Measurements from ENCODE around the gene RBKS.
A peak's percentile ranks its signal among the peaks of the same experiment; 100 is the strongest.

The RBKS gene

GRCh38 chr2:27890146-27890923 is at the start of gene RBKS, which contains the start of gene BABAM2:
TSS of gene RBKS (minus strand) at chr2:27890387. CDS start at chr2:27890345, 42 bp downstream.
TSS of gene BABAM2 (plus strand) at chr2:27890729. CDS start at chr2:27894557, 3,828 bp downstream.
- DNase-seq = peak; percentile 70 to 88

GRCh38 chr2:27935026-27935425 is 44.8 kb upstream of the RBKS start:
- no peak for DNase-seq

GRCh38 chr2:27932396-27932795 is 42.2 kb upstream of the RBKS start:
- DNase-seq = no peak

- no peak for DNase-seq
Observed at GRCh38 chr2:27931361-27931950, 41.3 kb upstream of the RBKS start.

GRCh38 chr2:27929916-27930486 is 39.8 kb upstream of the RBKS start:
- no peak for DNase-seq

GRCh38 chr2:27925766-27926472 is 35.7 kb upstream of the RBKS start:
- no peak for DNase-seq

GRCh38 chr2:27922842-27923241 is 32.7 kb upstream of the RBKS start:
- no peak for DNase-seq

- no peak for DNase-seq
Observed at GRCh38 chr2:27921880-27922547, 31.8 kb upstream of the RBKS start.

GRCh38 chr2:27921424-27921823 is 31.2 kb upstream of the RBKS start:
- DNase-seq = no peak

- DNase-seq = no peak
Observed at GRCh38 chr2:27920148-27920885, 30.1 kb upstream of the RBKS start.

- no peak for DNase-seq
Observed at GRCh38 chr2:27916293-27916995, 26.3 kb upstream of the RBKS start.

GRCh38 chr2:27915874-27916273 is 25.7 kb upstream of the RBKS start:
- peak in 1 of 2 experiments; percentile 19 for DNase-seq

- DNase-seq = no peak
Observed at GRCh38 chr2:27915191-27915590, 25.0 kb upstream of the RBKS start.

GRCh38 chr2:27914805-27915175 is 24.6 kb upstream of the RBKS start:
- no peak for DNase-seq

- no peak for DNase-seq
Observed at GRCh38 chr2:27914041-27914804, 24.0 kb upstream of the RBKS start.

GRCh38 chr2:27912512-27912911 is 22.3 kb upstream of the RBKS start:
- DNase-seq = no peak

GRCh38 chr2:27911458-27912210 is 21.4 kb upstream of the RBKS start:
- no peak for DNase-seq

- DNase-seq = no peak
Observed at GRCh38 chr2:27909901-27910300, 19.7 kb upstream of the RBKS start.

GRCh38 chr2:27907547-27907946 is 17.4 kb upstream of the RBKS start:
- no peak for DNase-seq

- DNase-seq = no peak
Observed at GRCh38 chr2:27906074-27906473, 15.9 kb upstream of the RBKS start.

All from NCI-H1930 (cell line).